ENCODE measurements around the gene BCAR3.

Gene BCAR3

DNA sequence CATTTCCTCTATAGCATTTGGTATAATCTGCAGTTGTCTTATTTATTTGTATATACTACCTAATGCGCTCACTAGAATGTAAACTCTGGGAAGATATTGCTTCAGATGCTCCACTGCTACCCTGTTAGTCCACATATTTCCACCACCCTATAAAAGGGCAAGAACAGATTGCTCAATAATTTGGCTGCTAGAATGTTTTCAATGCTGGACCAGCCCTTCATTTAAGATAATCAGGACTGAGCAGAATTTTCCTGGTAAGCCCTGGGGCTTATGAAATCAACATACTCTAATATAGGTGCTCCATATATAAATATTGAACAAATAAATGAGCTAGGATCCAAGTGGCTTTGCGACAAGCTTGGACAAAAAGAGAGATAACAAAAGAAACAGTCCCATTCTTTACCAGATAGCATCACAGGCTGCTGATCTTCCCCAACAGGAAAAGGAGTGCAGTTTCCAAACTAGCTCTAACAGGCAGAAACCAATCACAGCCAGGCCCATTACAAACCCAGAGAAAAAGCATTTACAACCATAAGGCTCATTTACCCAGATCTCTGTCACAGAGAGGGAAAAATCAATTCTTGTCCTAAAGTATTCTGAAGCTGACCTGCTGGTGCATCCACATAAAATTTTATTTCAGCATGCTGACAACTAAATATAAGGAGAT is 8.3 kb downstream of the BCAR3 start:
- Histone ChIP-seq H3K27me3 (ENCODE audit: low read depth, low read length) (no peaks in the 10 kb centered on the region), H3K9me3 (ENCODE audit: control insufficient read depth in 1 of 2, low read length in 2 of 2) (no peaks in the 10 kb centered on the region), H3K27ac (ENCODE audit: low read length) (no peak overlapping the region), H3K4me3 (ENCODE audit: low read depth in 1 of 2, low read length in 2 of 2) (no peak overlapping the region), H3K36me3 (ENCODE audit: control insufficient read depth in 1 of 2, insufficient read depth in 2 of 2, low read length in 2 of 2) (peaks cover 0 to 3% of the 10 kb centered on the region in 2 donors), H3K4me1 (ENCODE audit: control insufficient read depth in 1 of 2, insufficient read depth in 2 of 2, low read length in 2 of 2) (peaks cover 15 to 47% of the 10 kb centered on the region in 2 donors)

DNA sequence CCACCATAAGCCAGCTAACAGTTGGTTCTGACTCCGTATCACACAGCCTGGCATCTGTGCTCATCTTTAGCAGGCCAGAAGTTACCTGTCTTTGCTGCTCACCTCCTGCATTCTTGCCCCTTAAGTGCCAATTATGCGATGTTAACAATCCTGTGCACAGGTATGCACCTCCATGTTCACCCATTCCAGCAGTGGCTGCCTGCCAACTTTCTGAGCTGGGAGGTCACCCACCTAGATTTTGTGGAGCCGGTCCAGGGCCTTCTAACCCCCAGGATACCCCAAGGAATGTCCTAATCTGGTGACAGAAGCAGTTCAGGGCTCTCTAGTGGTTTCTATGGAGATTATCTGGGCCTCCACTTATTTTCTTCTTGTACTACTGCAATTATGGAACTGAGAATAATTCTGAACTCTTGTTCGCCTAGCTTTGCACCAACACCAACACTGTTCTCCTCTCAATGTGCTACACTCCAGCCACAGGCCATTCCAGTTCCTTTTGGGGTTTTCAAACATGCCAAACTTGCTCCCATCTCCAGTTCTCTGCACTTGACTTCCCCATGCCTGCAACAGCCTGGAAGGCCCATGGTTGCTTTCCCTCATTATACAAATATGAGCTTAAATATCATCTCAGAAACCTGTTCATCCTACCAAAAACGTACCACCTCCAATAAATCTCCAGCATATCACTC is 9.0 kb downstream of the BCAR3 start:
- no peak overlapping the region for H3K4me3 ChIP-seq (ENCODE audit: low read depth in 1 of 2, low read length in 2 of 2)
- no peaks in the 10 kb centered on the region for H3K27me3 ChIP-seq (ENCODE audit: low read depth, low read length)
- peaks cover 15 to 47% of the 10 kb centered on the region in 2 donors for H3K4me1 ChIP-seq (ENCODE audit: control insufficient read depth in 1 of 2, insufficient read depth in 2 of 2, low read length in 2 of 2)
- H3K27ac ChIP-seq (ENCODE audit: low read length): no peak overlapping the region
- peaks cover 0 to 3% of the 10 kb centered on the region in 2 donors for H3K36me3 ChIP-seq (ENCODE audit: control insufficient read depth in 1 of 2, insufficient read depth in 2 of 2, low read length in 2 of 2)
- no peaks in the 10 kb centered on the region for H3K9me3 ChIP-seq (ENCODE audit: control insufficient read depth in 1 of 2, low read length in 2 of 2)

DNA sequence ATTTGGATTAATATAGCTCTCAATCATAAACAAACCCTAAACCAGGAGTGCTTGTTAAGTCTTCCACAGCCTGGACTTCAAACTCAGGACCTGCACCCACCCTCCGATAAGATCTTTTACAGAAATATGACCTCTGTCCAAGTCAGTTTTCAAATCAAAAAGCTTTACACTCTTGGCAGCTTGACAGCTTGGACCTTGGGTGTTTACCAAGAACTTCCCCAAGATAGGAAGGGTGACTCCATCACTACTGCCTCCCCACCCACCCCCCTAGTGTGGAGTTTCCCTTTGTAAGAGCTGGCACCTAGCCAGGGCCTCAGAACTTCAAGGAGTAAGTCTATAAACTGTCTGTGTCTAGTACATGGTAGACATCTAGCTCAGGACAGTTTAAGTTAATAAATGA is 9.6 kb downstream of the BCAR3 start:
- Histone ChIP-seq H3K4me3 (ENCODE audit: low read depth in 1 of 2, low read length in 2 of 2) (no peak overlapping the region), H3K36me3 (ENCODE audit: control insufficient read depth in 1 of 2, insufficient read depth in 2 of 2, low read length in 2 of 2) (peaks cover 0 to 3% of the 10 kb centered on the region in 2 donors), H3K9me3 (ENCODE audit: control insufficient read depth in 1 of 2, low read length in 2 of 2) (no peaks in the 10 kb centered on the region), H3K27ac (ENCODE audit: low read length) (no peak overlapping the region), H3K4me1 (ENCODE audit: control insufficient read depth in 1 of 2, insufficient read depth in 2 of 2, low read length in 2 of 2) (peaks cover 15 to 47% of the 10 kb centered on the region in 2 donors), H3K27me3 (ENCODE audit: low read depth, low read length) (no peaks in the 10 kb centered on the region)

DNA sequence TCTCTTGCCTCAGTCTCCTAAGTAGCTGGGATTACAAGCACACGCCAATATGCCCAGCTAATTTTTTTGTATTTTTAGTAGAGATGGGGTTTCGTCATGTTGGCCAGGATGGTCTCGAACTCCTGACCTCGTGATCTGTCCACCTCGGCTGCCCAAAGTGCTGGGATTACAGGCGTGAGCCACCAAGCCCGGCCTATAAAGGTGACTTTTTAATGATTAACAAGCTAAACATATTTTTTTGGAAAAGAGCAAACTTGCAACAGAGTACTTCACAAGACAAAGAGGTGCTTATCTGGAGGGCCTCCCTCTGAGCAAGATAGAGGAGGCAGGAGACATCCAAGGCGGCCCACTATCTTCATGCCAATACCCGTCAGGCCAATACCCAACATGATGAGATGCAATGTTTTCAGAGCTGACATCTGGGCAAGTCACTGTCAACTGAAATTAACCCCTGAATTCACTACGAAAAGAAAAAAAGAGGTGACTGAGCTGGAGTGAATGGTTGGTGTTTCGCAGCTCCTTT is 10.5 kb downstream of the BCAR3 start:
- H3K27ac ChIP-seq (ENCODE audit: low read length): no peak overlapping the region

DNA sequence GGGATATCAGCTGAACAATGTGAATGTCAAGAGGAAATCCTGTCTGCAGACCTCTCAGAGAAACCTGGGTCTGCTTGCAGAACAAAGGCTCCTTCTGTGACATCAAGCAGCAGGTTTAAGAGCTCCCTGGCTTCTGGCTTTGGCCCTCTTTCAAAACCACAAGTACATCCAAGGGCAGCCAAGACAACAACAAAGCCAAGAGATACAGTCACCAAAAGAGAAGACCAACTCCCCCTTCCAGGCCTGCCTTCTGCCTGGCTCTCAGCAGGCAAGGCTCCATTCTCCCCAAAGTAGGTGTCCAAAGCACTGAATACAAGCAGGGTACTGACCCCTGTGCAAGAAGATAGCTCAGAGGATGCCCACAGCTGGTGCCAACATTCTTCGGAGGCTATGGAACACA is 11.5 kb downstream of the BCAR3 start:
- no peak overlapping the region for H3K4me3 ChIP-seq (ENCODE audit: low read depth in 1 of 2, low read length in 2 of 2)
- H3K4me1 ChIP-seq (ENCODE audit: control insufficient read depth in 1 of 2, insufficient read depth in 2 of 2, low read length in 2 of 2): peaks cover 14 to 52% of the 10 kb centered on the region in 2 donors
- peaks cover 0 to 3% of the 10 kb centered on the region in 2 donors for H3K36me3 ChIP-seq (ENCODE audit: control insufficient read depth in 1 of 2, insufficient read depth in 2 of 2, low read length in 2 of 2)
- H3K27ac ChIP-seq (ENCODE audit: low read length): no peak overlapping the region
- no peaks in the 10 kb centered on the region for H3K9me3 ChIP-seq (ENCODE audit: control insufficient read depth in 1 of 2, low read length in 2 of 2)
- no peaks in the 10 kb centered on the region for H3K27me3 ChIP-seq (ENCODE audit: low read depth, low read length)

More for the DNA sequence above, 10.5 kb downstream of the BCAR3 start:
- Histone ChIP-seq H3K4me1 (ENCODE audit: control insufficient read depth in 1 of 2, insufficient read depth in 2 of 2, low read length in 2 of 2) (peaks cover 15 to 47% of the 10 kb centered on the region in 2 donors), H3K4me3 (ENCODE audit: low read depth in 1 of 2, low read length in 2 of 2) (no peak overlapping the region), H3K36me3 (ENCODE audit: control insufficient read depth in 1 of 2, insufficient read depth in 2 of 2, low read length in 2 of 2) (peaks cover 0 to 3% of the 10 kb centered on the region in 2 donors), H3K27me3 (ENCODE audit: low read depth, low read length) (no peaks in the 10 kb centered on the region), H3K9me3 (ENCODE audit: control insufficient read depth in 1 of 2, low read length in 2 of 2) (no peaks in the 10 kb centered on the region)

DNA sequence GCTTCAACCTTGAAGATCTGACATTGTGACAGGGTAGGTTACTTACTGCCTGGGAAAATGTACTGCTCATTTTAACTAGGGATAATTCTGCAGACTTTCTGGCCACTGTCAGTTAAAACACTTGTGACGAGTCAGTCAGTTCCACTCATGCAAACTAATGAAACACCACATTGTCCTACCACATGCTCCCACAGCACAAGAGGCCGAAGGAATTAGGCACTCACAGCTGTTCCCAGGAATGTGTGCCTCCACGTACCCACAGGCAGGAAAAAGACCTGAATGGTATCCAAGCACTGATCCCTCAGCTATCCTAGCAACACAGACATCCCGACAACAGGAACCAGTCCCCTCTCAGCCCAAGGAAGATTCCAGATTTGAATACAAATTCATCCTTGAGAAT is 12.3 kb downstream of the BCAR3 start:
- Histone ChIP-seq H3K27me3 (ENCODE audit: low read depth, low read length) (no peaks in the 10 kb centered on the region), H3K36me3 (ENCODE audit: control insufficient read depth in 1 of 2, insufficient read depth in 2 of 2, low read length in 2 of 2) (peaks cover 0 to 3% of the 10 kb centered on the region in 2 donors), H3K4me3 (ENCODE audit: low read depth in 1 of 2, low read length in 2 of 2) (no peak overlapping the region), H3K4me1 (ENCODE audit: control insufficient read depth in 1 of 2, insufficient read depth in 2 of 2, low read length in 2 of 2) (peaks cover 12 to 52% of the 10 kb centered on the region in 2 donors), H3K9me3 (ENCODE audit: control insufficient read depth in 1 of 2, low read length in 2 of 2) (no peaks in the 10 kb centered on the region), H3K27ac (ENCODE audit: low read length) (no peak overlapping the region)

DNA sequence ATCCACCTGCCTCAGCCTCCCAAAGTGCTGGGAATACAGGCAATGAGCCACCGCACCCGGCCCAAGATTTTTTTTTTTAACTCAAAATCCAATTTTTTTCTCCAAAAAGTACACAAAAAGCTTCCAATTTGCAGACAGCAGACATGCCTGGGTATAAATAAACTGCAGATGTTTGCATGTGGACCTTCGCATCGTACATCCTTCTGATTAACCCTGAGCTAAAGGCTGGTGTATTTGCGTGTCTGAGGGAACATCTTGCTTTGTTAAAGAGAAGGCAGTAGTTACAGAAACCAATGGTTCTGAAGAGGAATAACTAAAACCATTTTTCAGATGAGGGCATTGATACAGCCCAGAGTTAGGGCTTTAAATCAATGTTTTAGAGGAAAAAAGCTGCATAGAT is 12.7 kb downstream of the BCAR3 start:
- peaks cover 12 to 55% of the 10 kb centered on the region in 2 donors for H3K4me1 ChIP-seq (ENCODE audit: control insufficient read depth in 1 of 2, insufficient read depth in 2 of 2, low read length in 2 of 2)
- H3K4me3 ChIP-seq (ENCODE audit: low read depth in 1 of 2, low read length in 2 of 2): no peak overlapping the region
- H3K27me3 ChIP-seq (ENCODE audit: low read depth, low read length): no peaks in the 10 kb centered on the region
- H3K9me3 ChIP-seq (ENCODE audit: control insufficient read depth in 1 of 2, low read length in 2 of 2): no peaks in the 10 kb centered on the region
- peaks cover 0 to 3% of the 10 kb centered on the region in 2 donors for H3K36me3 ChIP-seq (ENCODE audit: control insufficient read depth in 1 of 2, insufficient read depth in 2 of 2, low read length in 2 of 2)
- no peak overlapping the region for H3K27ac ChIP-seq (ENCODE audit: low read length)

DNA sequence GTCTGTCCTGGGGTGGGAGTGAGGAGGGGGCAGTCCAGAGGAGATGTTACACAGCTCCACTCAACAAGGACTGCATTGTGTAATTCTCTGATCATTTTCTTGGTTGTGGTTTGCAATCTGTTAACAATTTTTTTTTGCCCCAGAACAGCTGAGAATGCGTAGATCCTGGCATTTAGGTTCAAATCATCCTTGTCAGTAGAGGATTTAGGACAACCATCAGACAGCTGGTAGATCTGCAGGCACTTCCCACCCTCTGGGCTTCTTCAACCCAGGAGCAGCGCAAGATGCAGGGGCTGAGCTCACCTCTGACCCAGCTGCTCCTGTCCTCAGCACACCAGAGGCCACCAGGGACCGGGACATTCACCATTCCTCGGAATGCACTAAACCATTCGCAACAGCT is 13.5 kb downstream of the BCAR3 start:
- no peak overlapping the region for H3K4me3 ChIP-seq (ENCODE audit: low read depth in 1 of 2, low read length in 2 of 2)
- H3K4me1 ChIP-seq (ENCODE audit: control insufficient read depth in 1 of 2, insufficient read depth in 2 of 2, low read length in 2 of 2): peaks cover 10 to 60% of the 10 kb centered on the region in 2 donors

DNA sequence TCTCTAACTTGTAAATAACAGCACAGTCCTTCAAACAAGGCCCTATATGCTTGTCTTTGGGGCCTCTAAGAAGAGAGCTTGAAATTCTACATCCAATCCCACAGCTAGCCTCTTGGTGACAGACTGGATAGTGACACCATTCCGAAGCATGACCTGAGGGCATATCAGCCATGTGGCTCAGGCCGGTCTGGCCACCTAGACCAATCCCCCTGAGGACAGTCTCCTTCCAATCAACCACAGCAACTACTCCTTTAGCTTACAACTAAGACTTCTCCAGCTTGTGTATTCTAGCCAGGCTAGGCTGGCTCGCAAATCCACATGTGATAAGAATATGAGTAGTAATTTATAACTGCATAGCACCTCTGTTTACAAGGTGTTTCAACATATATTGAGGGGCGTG is 14.0 kb downstream of the BCAR3 start:
- no peaks in the 10 kb centered on the region for H3K27me3 ChIP-seq (ENCODE audit: low read depth, low read length)
- H3K27ac ChIP-seq (ENCODE audit: low read length): no peak overlapping the region
- H3K36me3 ChIP-seq (ENCODE audit: control insufficient read depth in 1 of 2, insufficient read depth in 2 of 2, low read length in 2 of 2): no peaks in the 10 kb centered on the region
- H3K4me3 ChIP-seq (ENCODE audit: low read depth in 1 of 2, low read length in 2 of 2): no peak overlapping the region
- H3K4me1 ChIP-seq (ENCODE audit: control insufficient read depth in 1 of 2, insufficient read depth in 2 of 2, low read length in 2 of 2): peaks cover 6 to 60% of the 10 kb centered on the region in 2 donors
- no peaks in the 10 kb centered on the region for H3K9me3 ChIP-seq (ENCODE audit: control insufficient read depth in 1 of 2, low read length in 2 of 2)

More for the DNA sequence above, 13.5 kb downstream of the BCAR3 start:
- no peaks in the 10 kb centered on the region for H3K9me3 ChIP-seq (ENCODE audit: control insufficient read depth in 1 of 2, low read length in 2 of 2)
- no peaks in the 10 kb centered on the region for H3K27me3 ChIP-seq (ENCODE audit: low read depth, low read length)
- H3K27ac ChIP-seq (ENCODE audit: low read length): no peak overlapping the region
- no peaks in the 10 kb centered on the region for H3K36me3 ChIP-seq (ENCODE audit: control insufficient read depth in 1 of 2, insufficient read depth in 2 of 2, low read length in 2 of 2)

DNA sequence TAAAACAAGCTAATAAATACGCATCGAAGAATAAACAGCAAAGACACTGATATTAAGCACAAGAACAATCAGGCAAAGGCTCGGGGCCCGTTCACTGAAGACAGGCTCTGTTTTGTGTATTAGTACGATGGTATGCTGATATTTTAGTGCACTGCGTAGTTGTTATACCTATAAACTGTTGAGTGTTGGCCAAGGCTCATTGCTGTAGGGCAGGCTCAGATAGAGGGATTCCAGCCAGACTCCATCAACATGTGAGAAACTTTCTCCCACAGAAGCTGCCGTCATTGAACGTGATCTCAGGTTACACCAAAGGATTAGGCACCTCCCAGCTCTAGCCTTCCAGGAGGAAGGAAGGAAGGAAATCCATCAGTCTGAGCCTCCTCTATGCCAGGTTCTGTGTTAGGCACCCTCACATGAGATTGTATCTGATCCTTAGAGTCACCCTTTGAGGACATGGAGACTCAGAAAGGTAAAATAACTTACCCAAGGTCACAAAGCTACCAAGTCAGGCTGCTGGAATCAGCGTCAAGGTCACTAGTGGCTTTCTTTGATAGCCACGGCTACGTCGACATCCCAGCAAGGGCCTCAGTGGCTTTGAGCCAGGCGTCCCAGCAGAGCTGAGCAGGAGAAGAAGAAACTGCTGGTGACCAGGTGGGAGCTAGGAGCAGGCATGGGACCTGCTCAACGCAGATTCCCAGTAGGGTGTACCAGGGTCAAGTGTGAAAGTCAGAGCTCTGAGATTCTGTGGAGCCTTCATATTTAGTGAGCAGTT is 14.8 kb downstream of the BCAR3 start:
- Histone ChIP-seq H3K4me3 (ENCODE audit: low read depth in 1 of 2, low read length in 2 of 2) (no peak overlapping the region), H3K27ac (ENCODE audit: low read length) (no peak overlapping the region), H3K27me3 (ENCODE audit: low read depth, low read length) (no peaks in the 10 kb centered on the region), H3K4me1 (ENCODE audit: control insufficient read depth in 1 of 2, insufficient read depth in 2 of 2, low read length in 2 of 2) (peaks cover 0 to 54% of the 10 kb centered on the region in 2 donors), H3K9me3 (ENCODE audit: control insufficient read depth in 1 of 2, low read length in 2 of 2) (no peaks in the 10 kb centered on the region), H3K36me3 (ENCODE audit: control insufficient read depth in 1 of 2, insufficient read depth in 2 of 2, low read length in 2 of 2) (no peaks in the 10 kb centered on the region)

DNA sequence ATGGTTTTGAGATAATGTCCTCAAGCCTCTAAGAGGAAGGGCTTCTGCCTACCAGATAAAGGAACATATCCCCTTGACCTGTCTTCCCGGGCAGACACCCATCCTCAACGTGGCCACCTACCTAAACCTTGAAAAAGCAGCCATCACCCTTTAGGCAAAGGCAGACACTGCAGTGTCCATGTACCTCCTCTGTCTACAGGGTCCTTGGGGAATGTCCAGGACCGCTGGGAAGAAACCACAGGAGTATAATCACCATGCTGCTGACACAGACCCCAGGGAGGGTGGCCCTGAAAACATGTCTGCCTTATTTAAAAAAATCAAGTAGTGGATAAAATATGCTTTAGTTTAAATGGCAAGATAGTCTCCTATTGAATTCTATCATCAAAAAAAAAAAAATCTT is 16.6 kb downstream of the BCAR3 start:
- H3K4me3 ChIP-seq (ENCODE audit: low read depth in 1 of 2, low read length in 2 of 2): no peak overlapping the region
- peak overlapping the region; percentile 10 for H3K27ac ChIP-seq (ENCODE audit: low read length)
- peaks cover 0 to 55% of the 10 kb centered on the region in 2 donors for H3K4me1 ChIP-seq (ENCODE audit: control insufficient read depth in 1 of 2, insufficient read depth in 2 of 2, low read length in 2 of 2)

More for the DNA sequence above, 16.6 kb downstream of the BCAR3 start:
- Histone ChIP-seq H3K27me3 (ENCODE audit: low read depth, low read length) (no peaks in the 10 kb centered on the region), H3K9me3 (ENCODE audit: control insufficient read depth in 1 of 2, low read length in 2 of 2) (no peaks in the 10 kb centered on the region), H3K36me3 (ENCODE audit: control insufficient read depth in 1 of 2, insufficient read depth in 2 of 2, low read length in 2 of 2) (no peaks in the 10 kb centered on the region)

All from muscle layer of duodenum (tissue), 2 donors.